GM10248 (cell line): ENCODE measurements around the gene TOR4A.

Experiments
- CTCF ChIA-PET: fragments of 300-600 bp; sonication (Branson Sonifier 250); formaldehyde crosslinking; extraction: SDS; loops from one replicate; lab custom pipeline; 2021; ENCODE audit warnings: antibody characterized with exemption; lab: Yijun Ruan, JAX
- POLR2A ChIA-PET: fragments of 350-650 bp; sonication (Branson Sonifier 250); formaldehyde crosslinking; extraction: SDS; loops from one replicate; lab custom pipeline; 2020; ENCODE audit warnings: antibody characterized with exemption; lab: Yijun Ruan, JAX
- DNase-seq: peaks from one replicate; pipeline ENCODE4 v3.0.0; 2012; ENCODE audit errors: extremely low spot score
- CTCF ChIP-seq: IDR thresholded peaks from 2 replicates; pipeline ENCODE4 v1.5.1; 2012; ENCODE audit warnings: mild to moderate bottlenecking, low read depth; ENCODE audit errors: extremely low read depth, missing control alignments, control extremely low read depth

Gene TOR4A

GRCh38 chr9:137312852-137313325 lies 35.4 kb downstream of the TOR4A start:
- TF ChIP-seq CTCF, result no peak
- CTCF ChIA-PET, result interaction anchor here (1.5 to 2.4 kb wide), 2 partner anchors 10 to 110 kb away, joined by 4 to 21 read pairs; partner anchors contain the start of genes EXD3, NOXA1 and NRARP
- POLR2A ChIA-PET, result no interaction called here
- DNase-seq, result no peak

- DNase-seq, result no peak
- ChIA-PET POLR2A (no interaction called here), CTCF (interaction anchor here (1.5 to 2.4 kb wide), 2 partner anchors 11 to 109 kb away, joined by 4 to 21 read pairs; partner anchors contain the start of genes EXD3, NOXA1 and NRARP)
- no peak for TF ChIP-seq CTCF
Measured at GRCh38 chr9:137313326-137313936, 35.9 kb downstream of the TOR4A start.

- CTCF ChIA-PET, result interaction anchor here (0.9 to 2.4 kb wide), 2 partner anchors 11 to 12 kb away, joined by 5 to 21 read pairs; partner anchors contain the start of gene NRARP
- POLR2A ChIA-PET, result no interaction called here
- TF ChIP-seq CTCF, result no peak
- DNase-seq, result no peak
Measured at GRCh38 chr9:137313956-137314560, 36.5 kb downstream of the TOR4A start.

GRCh38 chr9:137314561-137315560 lies 37.3 kb downstream of the TOR4A start:
- DNase-seq, result peak; percentile 23
- CTCF ChIA-PET, result interaction anchor here (0.9 kb wide), 1 partner anchor 13 kb away, joined by 5 read pairs; the partner anchor contains the start of gene NRARP
- TF ChIP-seq CTCF, result no peak
- POLR2A ChIA-PET, result interaction anchor here (1.9 kb wide), 1 partner anchor 13 kb away, joined by 11 read pairs; the partner anchor contains the start of gene NRARP

GRCh38 chr9:137315581-137316011 lies 38.1 kb downstream of the TOR4A start:
- ChIA-PET POLR2A (interaction anchor here (1.0 to 1.9 kb wide), 2 partner anchors 13 to 61 kb away, joined by 3 to 11 read pairs; partner anchors contain the start of genes NELFB and NRARP), CTCF (interaction anchor here (1.1 to 2.5 kb wide), 2 partner anchors 14 to 75 kb away, joined by 3 to 21 read pairs; partner anchors contain the start of gene NRARP)
- no peak for TF ChIP-seq CTCF
- no peak for DNase-seq
